Cardiac fibroblast (primary cell): ENCODE data around the gene MICAL2.
"Not testable (repeated sequence)": the region's sequence is repeated elsewhere in the genome, so short reads cannot be mapped to it uniquely, and the experiment has no call there.

Source experiments
- DNase-seq, 2 donors: peaks; one replicate each; pipeline versions ENCODE4 v3.0.0 to v3.0.0-alpha.2; 2010; ENCODE audit warnings: low read depth in 2 of 2
- H3K4me3 ChIP-seq, 2 donors: replicated peaks in 1 of 2; 1 replicate in 1 of 2; 2 replicates in 1 of 2; pipeline ENCODE4 v1.5.1; 2011; ENCODE audit warnings: low read depth in 2 of 2, low read length in 2 of 2, mild to moderate bottlenecking in 2 of 2, moderate library complexity in 1 of 2
- CTCF ChIP-seq: IDR thresholded peaks from one replicate; pipeline ENCODE4 v1.5.1; 2011; ENCODE audit warnings: low read depth, mild to moderate bottlenecking, low read length, inconsistent platforms

Gene MICAL2

DNA sequence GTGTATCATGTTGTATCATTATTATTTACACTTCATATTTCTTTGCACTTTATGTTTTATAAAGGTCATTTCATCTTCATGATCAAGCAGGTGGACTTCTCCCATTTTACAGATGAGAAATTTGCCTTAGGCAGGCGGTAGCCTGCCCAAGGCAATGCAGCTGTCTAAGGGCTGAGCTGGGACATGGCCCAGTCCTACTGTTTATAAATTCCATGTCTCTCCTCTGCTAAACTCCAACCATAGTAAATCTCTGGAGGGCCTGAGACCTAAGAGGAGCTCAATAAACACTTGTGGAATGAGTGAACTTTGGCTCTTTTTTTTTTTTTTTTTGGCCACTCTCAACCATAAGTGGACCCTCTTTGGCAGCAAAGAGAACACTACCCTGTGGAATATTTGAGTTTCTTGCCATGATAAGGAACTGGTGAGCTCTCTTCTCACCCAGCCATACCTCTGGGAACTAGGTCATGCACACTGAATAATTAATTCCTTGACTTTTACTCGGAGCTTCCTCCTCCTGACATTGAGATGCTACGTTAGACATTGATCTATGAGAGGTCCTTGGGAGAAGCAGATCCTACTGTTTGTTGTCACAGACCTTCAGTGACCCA is 29.9 kb downstream of the MICAL2 start:
- no peak overlapping the region for H3K4me3 ChIP-seq
- no peak for DNase-seq
- TF ChIP-seq CTCF: no peak

DNA sequence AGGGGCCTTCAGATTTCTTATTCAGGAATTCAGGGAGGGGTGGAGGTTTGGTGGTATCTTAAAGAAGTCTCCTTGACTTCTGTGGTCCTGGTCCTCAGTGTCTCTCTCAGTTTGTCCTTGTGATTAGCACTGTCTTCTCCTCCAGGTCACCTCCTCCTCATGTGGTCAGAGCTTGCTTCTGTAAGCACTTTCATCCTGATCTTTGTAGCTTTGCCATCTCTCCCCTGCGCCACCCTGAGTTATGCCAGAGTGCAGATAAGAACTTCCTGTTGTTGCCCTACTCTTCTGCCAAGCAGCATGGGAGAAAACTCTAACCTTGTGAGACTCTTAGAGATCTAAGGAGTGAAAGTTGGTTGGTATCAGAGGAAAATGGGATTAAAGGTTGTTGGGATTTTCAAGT is 30.9 kb downstream of the MICAL2 start:
- no peak for DNase-seq
- TF ChIP-seq CTCF: no peak
- H3K4me3 ChIP-seq: no peak overlapping the region

DNA sequence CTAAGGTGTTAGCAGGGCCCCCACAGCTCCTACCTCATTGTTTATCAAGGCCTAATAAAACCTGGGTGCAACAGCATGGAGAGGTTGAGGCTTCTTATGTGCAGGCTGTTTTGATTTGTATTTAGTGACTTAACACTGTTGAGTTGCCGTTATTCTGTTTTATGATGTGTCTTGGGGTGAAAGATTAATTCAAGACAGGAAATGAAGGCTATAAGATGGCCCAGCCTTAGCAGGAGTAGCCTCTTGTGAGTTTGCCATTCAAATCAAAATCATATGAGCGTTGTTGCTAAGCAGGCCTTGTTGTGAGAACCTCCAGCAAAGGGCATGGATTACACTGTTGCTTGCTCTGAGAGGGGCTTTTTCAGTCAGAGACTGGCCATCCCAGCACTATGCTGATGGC is 31.8 kb downstream of the MICAL2 start:
- no peak overlapping the region for H3K4me3 ChIP-seq
- no peak for DNase-seq
- TF ChIP-seq CTCF: no peak

DNA sequence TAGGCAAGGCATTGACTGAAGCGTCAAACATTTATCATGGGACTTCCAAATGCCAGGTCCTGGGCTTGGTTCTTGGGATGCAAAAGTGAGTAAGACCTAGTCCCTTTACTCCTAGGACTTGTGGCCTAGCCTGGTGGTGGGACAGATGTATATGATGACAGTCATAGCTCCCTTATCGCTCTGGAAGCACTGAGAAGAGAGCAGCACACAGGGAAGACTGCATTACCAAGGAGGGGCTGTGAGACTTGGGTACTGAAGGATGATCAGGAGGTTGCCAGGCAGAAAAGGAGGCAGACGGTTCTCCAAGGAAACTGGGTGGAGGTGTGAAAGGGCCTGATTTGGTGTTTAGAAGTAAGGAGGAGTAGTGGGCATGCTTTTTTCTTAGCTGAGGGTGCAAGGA is 32.5 kb downstream of the MICAL2 start:
- TF ChIP-seq CTCF: no peak
- H3K4me3 ChIP-seq: no peak overlapping the region
- DNase-seq: no peak

DNA sequence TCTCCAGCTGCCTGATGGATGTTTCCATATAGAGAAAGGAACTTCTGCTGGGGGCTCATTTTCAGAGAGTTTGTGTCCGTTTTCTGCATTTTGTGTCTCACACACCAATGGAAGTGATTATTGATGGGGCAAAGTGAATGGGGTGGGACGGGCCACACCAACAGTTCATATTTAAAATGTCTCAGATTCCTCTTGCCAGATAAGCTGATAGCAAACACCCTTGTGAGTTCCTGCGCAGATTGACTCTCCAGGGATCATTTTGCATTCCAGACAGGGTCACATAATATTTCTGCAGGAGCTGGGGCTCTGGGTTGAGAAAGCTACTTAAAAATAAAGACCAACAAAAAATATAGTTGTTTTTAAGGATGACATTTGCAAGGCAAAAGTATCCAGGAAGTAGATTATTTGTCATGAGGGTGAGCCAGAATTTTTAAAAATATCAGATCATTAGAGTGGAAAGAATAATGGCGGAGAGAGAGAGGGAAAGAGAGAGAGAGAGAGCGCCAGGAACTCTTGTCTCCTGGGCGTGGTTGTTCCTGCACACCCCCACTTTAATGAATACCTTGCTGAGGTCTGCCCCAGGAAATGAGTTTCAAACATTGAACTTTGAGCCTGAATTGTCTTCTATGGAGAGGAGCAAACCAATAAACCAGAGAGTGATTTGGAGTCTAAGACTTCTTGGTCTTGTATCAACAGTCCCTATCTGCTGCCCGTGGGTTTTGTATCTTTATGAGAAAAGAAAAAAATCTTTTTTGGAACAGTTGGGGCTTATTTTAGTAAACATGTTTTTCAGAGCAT is 33.3 kb downstream of the MICAL2 start:
- H3K4me3 ChIP-seq: no peak overlapping the region
- TF ChIP-seq CTCF: no peak
- peak; percentile 62 to 75 for DNase-seq

DNA sequence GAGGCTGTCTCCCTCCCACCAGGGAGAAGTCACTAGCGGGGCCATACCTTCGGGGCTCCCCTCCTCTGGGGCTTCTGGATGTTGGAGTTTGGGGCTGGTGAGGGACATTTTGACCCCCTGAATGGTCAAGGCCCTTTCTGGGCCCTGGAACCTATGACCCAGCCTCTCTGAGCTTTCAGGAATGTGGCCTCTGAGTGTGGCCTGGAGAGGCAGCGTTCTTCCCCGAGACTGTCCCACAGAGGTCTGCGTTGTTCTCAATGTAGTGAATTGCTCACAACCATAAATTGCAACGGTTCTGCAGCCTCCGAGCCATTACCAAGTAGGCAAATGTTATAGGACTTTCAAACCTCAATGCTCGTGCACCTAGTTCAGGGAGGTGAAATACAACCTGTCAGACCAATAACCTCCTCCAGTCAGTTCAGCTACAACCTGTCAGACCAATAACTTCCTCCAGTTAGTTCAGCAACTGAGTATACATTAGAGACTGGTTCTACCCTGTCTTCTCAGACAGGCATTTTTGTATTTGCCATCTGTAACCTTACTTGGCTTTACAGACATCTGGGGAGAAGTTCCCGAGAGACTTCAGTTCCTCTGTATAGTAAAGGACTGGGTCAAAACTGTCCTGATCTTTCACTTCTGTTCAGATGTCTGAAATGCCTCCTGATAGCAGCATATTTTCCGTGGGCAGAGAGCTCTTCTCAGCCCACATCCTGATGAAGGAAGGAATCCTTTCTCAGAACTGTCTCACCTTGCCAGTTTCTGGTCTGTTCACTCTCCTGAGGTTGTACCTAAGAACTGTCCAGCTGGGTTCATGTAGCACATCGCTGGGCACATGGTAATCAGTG is 34.2 kb downstream of the MICAL2 start:
- no peak for DNase-seq
- no peak overlapping the region for H3K4me3 ChIP-seq
- TF ChIP-seq CTCF: no peak

GRCh38 chr11:12146678-12147077 is 36.3 kb downstream of the MICAL2 start:
- not testable (repeated sequence) for DNase-seq

More at GRCh38 chr11:12146678-12147077, 36.3 kb downstream of the MICAL2 start:
- not testable (repeated sequence) for H3K4me3 ChIP-seq
